ENCODE data around the gene KLHL10. TPM values are rescaled to one million over a fixed set of nuclear protein-coding genes. Genes with fewer than 3 reads are reported as not detected.
"Not testable (repeated sequence)": the region's sequence is repeated elsewhere in the genome, so short reads cannot be mapped to it uniquely, and the experiment has no call there.

Gene KLHL10
- total RNA-seq, 1 donor from 2014 or later = 0.50 TPM

GRCh38 chr17:41873559-41874292, 36.1 kb downstream of the KLHL10 start:
- intact Hi-C loops (cut with DNase I) = no loop called here
- no peak for DNase-seq

GRCh38 chr17:41874293-41874670, 36.7 kb downstream of the KLHL10 start:
- H3K27ac ChIP-seq; H3K4me1 ChIP-seq; intact Hi-C loops (cut with DNase I); ATAC-seq; H3K27me3 ChIP-seq (ENCODE audit: low read depth); H3K9me3 ChIP-seq; DNase-seq; H3K4me3 ChIP-seq: not testable (repeated sequence)
- peaks cover 87% of the 10 kb centered on the region for H3K36me3 ChIP-seq

More at GRCh38 chr17:41873559-41874292, 36.1 kb downstream of the KLHL10 start:
- H3K36me3 ChIP-seq = peaks cover 87% of the 10 kb centered on the region
- no peak overlapping the region for H3K4me3 ChIP-seq
- no peaks in the 10 kb centered on the region for H3K9me3 ChIP-seq
- H3K27ac ChIP-seq = no peak overlapping the region
- H3K4me1 ChIP-seq = no peaks in the 10 kb centered on the region
- H3K27me3 ChIP-seq (ENCODE audit: low read depth) = no peaks in the 10 kb centered on the region
- no peak for ATAC-seq
- no peak for TF ChIP-seq CTCF (IDR thresholded peaks at IDR 0.05)

GRCh38 chr17:41880130-41880529, 42.5 kb downstream of the KLHL10 start:
- Histone ChIP-seq H3K9me3 (no peaks in the 10 kb centered on the region), H3K27me3 (ENCODE audit: low read depth) (no peaks in the 10 kb centered on the region), H3K27ac (no peak overlapping the region), H3K36me3 (peaks cover 86% of the 10 kb centered on the region), H3K4me1 (no peaks in the 10 kb centered on the region), H3K4me3 (no peak overlapping the region)
- ATAC-seq (no peak), DNase-seq (no peak)
- no peak for TF ChIP-seq CTCF (IDR thresholded peaks at IDR 0.05)
- intact Hi-C loops (cut with DNase I) = no loop called here

- Histone ChIP-seq H3K27ac (no peak overlapping the region), H3K4me3 (no peak overlapping the region), H3K4me1 (no peaks in the 10 kb centered on the region), H3K27me3 (ENCODE audit: low read depth) (no peaks in the 10 kb centered on the region), H3K9me3 (no peaks in the 10 kb centered on the region), H3K36me3 (peaks cover 99% of the 10 kb centered on the region)
- no peak for DNase-seq
- ATAC-seq = no peak
- no peak for TF ChIP-seq CTCF (IDR thresholded peaks at IDR 0.05)
- intact Hi-C loops (cut with DNase I) = no loop called here
Observed at GRCh38 chr17:41882756-41883155, 45.1 kb downstream of the KLHL10 start.

- Histone ChIP-seq H3K36me3 (peaks cover 98% of the 10 kb centered on the region), H3K27ac (no peak overlapping the region), H3K27me3 (ENCODE audit: low read depth) (no peaks in the 10 kb centered on the region), H3K4me1 (no peaks in the 10 kb centered on the region), H3K4me3 (no peak overlapping the region), H3K9me3 (no peaks in the 10 kb centered on the region)
- ATAC-seq (no peak), DNase-seq (no peak)
- intact Hi-C loops (cut with DNase I) = no loop called here
- no peak for TF ChIP-seq CTCF (IDR thresholded peaks at IDR 0.05)
Observed at GRCh38 chr17:41885733-41886132, 48.1 kb downstream of the KLHL10 start.

GRCh38 chr17:41888332-41888965, 50.8 kb downstream of the KLHL10 start:
- no peak overlapping the region for H3K27ac ChIP-seq
- H3K4me1 ChIP-seq = no peaks in the 10 kb centered on the region
- TF ChIP-seq CTCF (IDR thresholded peaks at IDR 0.05) = no peak
- intact Hi-C loops (cut with DNase I) = no loop called here
- H3K9me3 ChIP-seq = no peaks in the 10 kb centered on the region
- DNase-seq (no peak), ATAC-seq (peak in 1 of 2 donors; percentile 27)
- no peaks in the 10 kb centered on the region for H3K27me3 ChIP-seq (ENCODE audit: low read depth)
- H3K4me3 ChIP-seq = no peak overlapping the region
- peaks cover 99% of the 10 kb centered on the region for H3K36me3 ChIP-seq
